ENCODE data around the gene QRICH2.

DNA sequence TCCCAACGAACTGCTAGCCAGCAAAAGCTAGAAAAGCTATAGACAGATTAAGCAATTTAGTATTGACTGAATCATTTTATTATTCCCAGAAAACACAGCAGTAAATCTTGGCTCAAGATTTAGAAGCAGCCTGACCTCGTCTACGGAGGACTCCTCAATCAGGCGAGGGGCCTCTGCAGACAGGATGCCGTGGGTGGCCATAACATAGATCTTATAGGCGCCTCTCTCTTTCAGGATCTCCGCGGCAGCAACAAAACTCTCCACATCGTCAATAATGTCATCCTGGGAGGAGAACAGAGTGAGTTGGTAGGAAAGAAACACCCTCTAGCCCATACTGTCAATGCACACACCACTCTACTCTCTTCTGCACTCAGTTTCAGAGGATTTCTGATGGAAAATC lies 4.7 kb upstream of the QRICH2 start:
- TF ChIP-seq CTCF (IDR thresholded peaks at IDR 0.05; ENCODE audit: low read length) (no peak), EZH2phosphoT487 (IDR thresholded peaks at IDR 0.05; ENCODE audit: low read length) (no peak)

Measured in MM.1S (cell line).